ENCODE measurements around the gene CENPX. TPM values are rescaled to one million over a fixed set of nuclear protein-coding genes. Genes with fewer than 3 reads are reported as not detected.

The CENPX gene
- total and polyA plus RNA-seq, 2 of the 13 experiments (the other 11 are each of a cell fraction or from before 2014, with no cell fraction given): 92.7 to 170 TPM

GRCh38 chr17:82015311-82015971 lies 7.2 kb downstream of the CENPX start (continued):
- peak; percentile 88 for TF ChIP-seq NCOA2 (CRISPR knock-in tag; IDR thresholded peaks at IDR 0.05)
- TF ChIP-seq KAT7 (CRISPR knock-in tag; IDR thresholded peaks at IDR 0.05; ENCODE audit: borderline replicate concordance): no peak
- TF ChIP-seq ZNF343 (CRISPR knock-in tag; IDR thresholded peaks at IDR 0.05): no peak
- no peak for TF ChIP-seq TSC22D2 (CRISPR knock-in tag; IDR thresholded peaks at IDR 0.05; ENCODE audit: borderline replicate concordance)
- no peak for TF ChIP-seq ZNF7 (CRISPR knock-in tag; IDR thresholded peaks at IDR 0.05)
- TF ChIP-seq HBP1 (CRISPR knock-in tag; IDR thresholded peaks at IDR 0.05; ENCODE audit: low read depth): no peak
- no peak for TF ChIP-seq SNAPC5 (CRISPR knock-in tag; IDR thresholded peaks at IDR 0.05; ENCODE audit: borderline replicate concordance)
- no peak for TF ChIP-seq ZNF205 (CRISPR knock-in tag; IDR thresholded peaks at IDR 0.05)
- TF ChIP-seq SETDB1 (CRISPR knock-in tag; IDR thresholded peaks at IDR 0.05; ENCODE audit: borderline replicate concordance): no peak
- no peak for TF ChIP-seq ARHGAP35 (CRISPR knock-in tag; IDR thresholded peaks at IDR 0.05; ENCODE audit: borderline replicate concordance)
- 0 out of 2 replicates have a peak, but pooled peaks have one; percentile 73 for TF ChIP-seq FOXO4 (CRISPR knock-in tag; conservative IDR thresholded peaks at IDR 0.05)
- no peak for TF ChIP-seq ZNF513 (CRISPR knock-in tag; conservative IDR thresholded peaks at IDR 0.05)
- peak; percentile 85; the same call in 1 of the 2 replicates for TF ChIP-seq ZNF326 (CRISPR knock-in tag; IDR thresholded peaks at IDR 0.05; ENCODE audit: borderline replicate concordance)
- no peak for TF ChIP-seq TERF1 (CRISPR knock-in tag; IDR thresholded peaks at IDR 0.05)
- TF ChIP-seq MEIS1 (CRISPR knock-in tag; IDR thresholded peaks at IDR 0.05; ENCODE audit: borderline replicate concordance): no peak
- TF ChIP-seq ZNF605 (CRISPR knock-in tag; IDR thresholded peaks at IDR 0.05): no peak
- TF ChIP-seq GATA4 (IDR thresholded peaks at IDR 0.05; ENCODE audit: borderline replicate concordance, low read depth): peak; percentile 70; the same call in 1 of the 2 replicates
- no peak for TF ChIP-seq MAFG (CRISPR knock-in tag; IDR thresholded peaks at IDR 0.05)
- no peak for TF ChIP-seq FOXO1 (CRISPR knock-in tag; IDR thresholded peaks at IDR 0.05)
- no peak for TF ChIP-seq NFYB (CRISPR knock-in tag; IDR thresholded peaks at IDR 0.05)
- no peak for TF ChIP-seq FOXP1 (IDR thresholded peaks at IDR 0.05)
- peak; percentile 27; the same call in 1 of the 2 replicates for TF ChIP-seq FOXP1 (CRISPR knock-in tag; IDR thresholded peaks at IDR 0.05)
- TF ChIP-seq ZNF256 (CRISPR knock-in tag; conservative IDR thresholded peaks at IDR 0.05): no peak
- TF ChIP-seq MAZ (IDR thresholded peaks at IDR 0.05; ENCODE audit: borderline replicate concordance, low read depth, low read length): no peak
- no peak for TF ChIP-seq MAZ (CRISPR knock-in tag; IDR thresholded peaks at IDR 0.05; ENCODE audit: low read depth)
- no peak for TF ChIP-seq ZNF24 (IDR thresholded peaks at IDR 0.05)
- TF ChIP-seq ESRRA (CRISPR knock-in tag; IDR thresholded peaks at IDR 0.05; ENCODE audit: low read depth): no peak
- TF ChIP-seq KDM1A (CRISPR knock-in tag; IDR thresholded peaks at IDR 0.05): no peak

Data from HepG2 (cell line).